Left colon (tissue), 2 donors: ENCODE measurements around the gene TCF25. TPM values are rescaled to one million over a fixed set of nuclear protein-coding genes. Genes with fewer than 3 reads are reported as not detected.
"Not testable (repeated sequence)": the region's sequence is repeated elsewhere in the genome, so short reads cannot be mapped to it uniquely, and the experiment has no call there.

Source experiments
- ATAC-seq: fragments of 200-7000 bp; cut with Tn5 transposase; one replicate; pipeline ENCODE4 v1.9.1; 2020; ENCODE audit warnings: mild to moderate bottlenecking, moderate library complexity
- DNase-seq, 2 donors: peaks; one replicate each; pipeline ENCODE4 v3.0.0-alpha.2; 2020
- intact Hi-C, 2 donors: fragments of 100-400 bp; cut with DNase I in 1 of 2; cut with micrococcal nuclease in 1 of 2; formaldehyde crosslinking; loops; one replicate each; pipeline versions ENCODE4 v1.11.2 to v1.14.0; 2022; cut with DNase I, micrococcal nuclease
- total RNA-seq, 2 donors: library from RNA; stranded (reverse); fragmentation: NEBNext Ultra II Directional; extraction: Animal tissue kit (Norgen Biotek cat#: 25700); gene quantifications; one replicate each; pipeline ENCODE4 v1.2.1, GENCODE V29; 2021
- donor health status: DM: no; HTN: no; CAD: no.
- donor health status: DM: yes; HTN: yes; CAD: no.

Gene TCF25
- total RNA-seq, 2 donors from 2014 or later = 152 to 210 TPM

DNA sequence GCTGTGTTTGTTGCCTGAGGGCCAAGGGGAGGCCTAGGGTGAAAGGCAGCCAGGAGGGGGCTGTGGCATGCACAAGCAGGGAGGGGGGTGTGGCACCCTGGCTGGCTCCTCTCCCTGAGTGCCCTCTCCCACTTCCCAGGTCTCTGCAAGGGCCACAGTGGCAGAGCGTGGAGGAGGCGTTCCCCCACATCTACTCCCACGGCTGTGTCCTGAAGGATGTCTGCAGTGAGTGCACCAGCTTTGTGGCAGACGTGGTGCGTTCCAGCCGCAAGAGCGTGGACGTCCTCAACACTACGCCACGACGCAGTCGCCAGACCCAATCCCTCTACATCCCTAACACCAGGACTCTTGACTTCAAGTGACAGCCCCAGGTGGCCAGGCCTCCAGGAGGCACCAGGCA is 3.5 kb upstream of the TCF25 start:
- DNase-seq (no peak), ATAC-seq (no peak)
- intact Hi-C loops = no loop called here

GRCh38 chr16:89870440-89870839 is 3.0 kb upstream of the TCF25 start:
- intact Hi-C loops = no loop called here

DNA sequence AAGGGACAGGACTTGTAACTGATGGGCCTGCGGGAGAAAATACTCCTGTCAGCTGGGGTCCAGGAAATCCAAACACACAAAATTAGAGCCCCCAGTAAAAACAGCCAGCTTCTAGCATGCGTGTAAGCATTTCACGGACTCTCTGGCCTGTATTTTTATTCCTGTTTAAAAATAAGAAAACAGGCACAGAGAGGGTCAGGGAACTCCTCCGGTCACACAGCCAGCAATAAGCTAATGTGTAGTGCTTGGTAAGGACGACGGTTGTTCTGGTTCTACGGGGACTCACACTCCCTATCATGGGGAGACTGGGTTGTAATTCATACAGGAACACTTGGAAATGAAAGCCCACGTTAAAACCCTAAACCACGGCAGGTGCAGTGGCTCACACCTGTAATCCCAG is 1.5 kb upstream of the TCF25 start:
- DNase-seq = no peak
- intact Hi-C loops = no loop called here
- no peak for ATAC-seq

More at GRCh38 chr16:89870440-89870839, 3.0 kb upstream of the TCF25 start:
- ATAC-seq (no peak), DNase-seq (no peak)

GRCh38 chr16:89873972-89874689 is 739 bp downstream of the TCF25 start:
- intact Hi-C loops = no loop called here
- peak; percentile 83 for ATAC-seq
- DNase-seq = peak; percentile 94 to 97

DNA sequence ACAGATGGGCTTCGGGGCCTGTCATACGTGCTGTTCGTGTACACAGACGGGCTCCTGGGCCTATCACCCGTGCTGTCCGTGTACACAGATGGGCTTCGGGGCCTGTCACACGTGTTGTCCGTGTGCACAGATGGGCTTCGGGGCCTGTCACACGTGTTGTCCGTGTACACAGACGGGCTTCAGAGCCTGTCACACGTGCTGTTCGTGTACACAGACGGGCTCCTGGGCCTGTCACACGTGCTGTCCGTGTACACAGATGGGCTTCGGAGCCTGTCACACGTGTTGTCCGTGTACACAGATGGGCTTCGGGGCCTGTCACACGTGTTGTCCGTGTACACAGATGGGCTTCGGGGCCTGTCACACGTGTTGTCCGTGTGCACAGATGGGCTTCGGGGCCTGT is 5.7 kb downstream of the TCF25 start:
- ATAC-seq, intact Hi-C loops, DNase-seq: not testable (repeated sequence)

- DNase-seq (no peak), ATAC-seq (no peak)
- intact Hi-C loops = no loop called here
Measured at GRCh38 chr16:89880477-89881367, 7.3 kb downstream of the TCF25 start.

GRCh38 chr16:89881368-89881730 is 8.0 kb downstream of the TCF25 start:
- DNase-seq = no peak
- intact Hi-C loops = no loop called here
- no peak for ATAC-seq

DNA sequence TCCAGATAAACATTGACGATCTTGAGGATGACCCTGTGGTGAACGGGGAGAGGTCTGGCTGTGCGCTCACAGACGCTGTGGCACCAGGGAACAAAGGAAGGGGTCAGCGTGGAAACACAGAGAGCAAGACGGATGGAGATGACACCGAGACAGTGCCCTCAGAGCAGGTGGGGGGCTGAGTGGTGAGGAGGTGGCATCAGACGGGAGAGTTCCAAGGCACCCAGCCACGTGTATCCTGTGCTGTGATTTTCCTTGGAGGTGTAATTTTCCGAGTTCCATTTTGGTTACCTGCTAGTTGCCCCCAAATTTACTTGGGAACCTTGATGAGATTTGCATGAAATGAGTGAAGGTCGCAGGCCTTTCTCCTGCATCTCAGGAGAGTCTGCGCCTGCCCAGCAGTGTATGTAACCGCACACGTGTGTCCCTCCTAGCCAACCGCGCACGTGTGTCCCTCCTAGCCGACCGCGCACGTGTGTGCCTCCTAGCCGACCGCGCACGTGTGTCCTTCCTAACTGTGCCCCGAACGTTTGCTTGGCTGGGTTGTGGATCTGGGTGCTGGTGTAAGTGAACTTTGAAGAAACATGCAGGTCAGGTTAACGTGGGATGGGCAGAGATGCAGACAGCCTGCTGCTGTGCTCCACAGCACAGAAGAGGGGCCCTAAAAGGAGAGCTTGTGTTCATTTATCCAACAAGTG is 10.1 kb downstream of the TCF25 start:
- intact Hi-C loops = no loop called here
- ATAC-seq = no peak

DNA sequence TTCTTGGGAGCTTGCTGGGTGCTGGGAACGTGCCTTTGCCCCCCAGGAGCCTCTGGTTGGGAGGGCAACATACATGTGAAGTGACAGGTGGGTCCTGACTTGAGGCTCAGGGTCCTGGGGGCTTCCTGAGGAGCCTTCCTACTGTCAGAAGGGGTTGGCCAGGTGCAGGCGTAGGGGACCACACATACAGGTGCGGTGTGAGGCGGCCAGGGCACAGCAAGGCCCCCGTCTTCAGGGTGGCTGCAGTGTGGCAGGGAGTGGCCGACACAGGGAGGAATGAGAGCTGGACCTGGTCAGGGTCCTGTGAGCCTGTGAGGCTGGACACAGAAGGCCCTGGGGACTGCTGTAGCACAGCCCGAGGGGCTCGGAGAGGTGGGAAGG is 10.6 kb downstream of the TCF25 start:
- DNase-seq (no peak), ATAC-seq (no peak)
- intact Hi-C loops = no loop called here

More for the DNA sequence above, 10.1 kb downstream of the TCF25 start:
- no peak for DNase-seq

- intact Hi-C loops = no loop called here
- no peak for ATAC-seq
- no peak for DNase-seq
Measured at GRCh38 chr16:89887243-89887642, 13.9 kb downstream of the TCF25 start.

DNA sequence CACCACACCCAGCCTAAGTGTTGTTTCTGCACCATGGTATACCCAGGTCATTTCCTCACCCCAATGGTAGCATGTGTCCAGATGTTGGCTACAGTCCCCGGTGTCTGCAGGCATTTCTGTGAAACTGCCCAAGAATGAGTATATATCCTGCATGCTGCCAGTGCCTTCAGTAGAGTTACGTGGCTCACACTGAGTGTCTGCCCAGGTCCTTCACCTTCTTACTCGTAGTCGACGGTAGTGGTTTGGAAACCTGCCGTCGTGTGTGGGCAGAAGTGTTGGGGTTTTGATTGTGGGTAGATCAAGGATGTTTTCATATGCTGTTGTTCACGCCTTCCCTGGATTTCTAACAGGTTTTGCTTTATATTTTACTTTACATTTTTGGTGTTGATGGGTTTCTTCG is 16.8 kb downstream of the TCF25 start:
- intact Hi-C loops = no loop called here
- DNase-seq = no peak
- no peak for ATAC-seq

DNA sequence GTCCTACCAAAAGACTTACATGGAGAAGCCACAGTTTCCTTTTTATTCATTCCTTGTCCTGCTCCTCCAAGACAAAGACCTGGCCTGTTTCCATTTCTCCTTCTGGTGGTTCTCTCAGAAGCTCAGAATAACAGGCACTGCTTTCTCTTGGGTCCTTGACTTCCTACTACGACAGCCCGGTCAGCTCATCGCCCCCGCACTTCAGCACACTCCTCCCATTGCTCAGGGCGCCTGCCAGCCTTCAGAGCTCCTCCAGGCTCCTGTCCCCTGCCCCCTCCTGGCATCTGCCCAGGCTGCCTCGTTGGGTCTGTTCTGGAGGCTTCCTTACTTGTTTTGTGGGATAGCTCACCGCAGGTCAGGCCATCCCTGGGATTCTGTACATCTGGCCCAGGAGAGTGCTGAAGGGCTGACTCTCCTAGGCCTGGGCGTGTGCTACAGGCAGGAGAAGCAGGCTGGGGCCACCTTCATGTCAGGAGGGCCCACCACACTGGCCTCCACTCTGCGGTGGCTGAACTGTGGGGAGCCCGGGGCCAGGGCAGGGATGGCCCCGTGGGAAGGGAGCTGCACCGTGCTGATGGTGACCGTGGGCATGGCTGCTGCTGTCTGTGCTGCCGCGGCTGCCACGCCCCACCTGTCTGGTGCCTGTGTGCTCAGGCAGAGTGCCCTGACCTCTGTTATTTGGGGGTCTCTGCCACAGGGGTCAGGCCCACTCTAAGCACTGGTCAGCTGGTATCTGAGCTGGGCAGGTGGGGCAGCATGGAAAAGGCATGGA is 17.7 kb downstream of the TCF25 start:
- intact Hi-C loops = no loop called here
- ATAC-seq (no peak), DNase-seq (no peak)

DNA sequence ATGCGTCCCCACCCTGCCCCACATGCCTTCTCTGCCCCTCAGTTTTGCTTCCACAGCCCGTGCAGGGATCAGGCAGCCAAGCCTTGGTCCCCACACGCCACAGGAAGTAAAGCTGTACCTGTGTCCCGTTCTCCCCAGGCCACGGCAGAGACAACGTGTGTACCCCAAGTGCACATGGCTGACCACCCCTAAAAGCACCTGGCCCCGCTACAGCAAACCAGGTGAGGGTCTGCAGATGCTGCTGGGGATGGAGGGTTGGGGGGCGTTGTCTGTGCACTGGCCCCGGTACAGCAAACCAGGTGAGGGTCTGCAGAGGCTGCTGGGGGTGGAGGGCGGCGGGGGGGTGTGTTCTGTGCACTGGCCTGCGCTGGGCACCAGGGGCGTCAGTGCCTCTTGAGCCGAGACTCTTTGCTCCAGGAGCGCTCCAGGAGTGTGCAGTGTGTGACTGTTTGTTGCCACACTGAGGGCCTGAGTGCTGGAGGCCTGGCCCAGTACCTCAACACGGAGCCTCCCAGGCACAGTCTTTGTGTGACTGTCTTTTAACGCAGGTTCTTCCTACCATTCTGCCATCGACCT is 18.8 kb downstream of the TCF25 start:
- intact Hi-C loops = no loop called here
- DNase-seq (no peak), ATAC-seq (no peak)

GRCh38 chr16:89892635-89893034 is 19.2 kb downstream of the TCF25 start:
- ATAC-seq = no peak
- intact Hi-C loops = no loop called here
- no peak for DNase-seq

- DNase-seq (no peak), ATAC-seq (no peak)
- intact Hi-C loops = no loop called here
Measured at GRCh38 chr16:89893642-89894548, 20.5 kb downstream of the TCF25 start.

- ATAC-seq = no peak
- intact Hi-C loops = no loop called here
- no peak for DNase-seq
Measured at GRCh38 chr16:89895482-89896250, 22.3 kb downstream of the TCF25 start.

GRCh38 chr16:89897204-89897603 is 23.8 kb downstream of the TCF25 start:
- ATAC-seq = no peak
- DNase-seq = no peak
- intact Hi-C loops = no loop called here
